Tibial nerve (tissue), 4 donors: ENCODE data around the gene KLF11.

Experiments used
- EP300 ChIP-seq, 2 donors: sonication (generic); formaldehyde crosslinking; IDR thresholded peaks; one replicate each; pipeline ENCODE4 v1.6.1; 2017; ENCODE audit warnings: antibody characterized with exemption in 2 of 2, mild to moderate bottlenecking in 1 of 2
- POLR2A ChIP-seq, 2 donors: fragments of 450-650 bp; IDR thresholded peaks; one replicate each; pipeline ENCODE4 v1.6.1; 2017; ENCODE audit warnings: antibody characterized with exemption in 2 of 2, mild to moderate bottlenecking in 2 of 2, moderate library complexity in 2 of 2
- TF ChIP-seq, protein P1 (sequence below), 5 experiments: fragments of 200-600 bp in 3 of 5; fragments of 450-650 bp in 2 of 5; sonication (generic) in 3 of 5; IDR thresholded peaks; one replicate each; pipeline ENCODE4 v1.5.1; 2016 to 2019; ENCODE audit warnings: antibody characterized with exemption in 5 of 5, mild to moderate bottlenecking in 3 of 5, moderate library complexity in 2 of 5

DNA sequence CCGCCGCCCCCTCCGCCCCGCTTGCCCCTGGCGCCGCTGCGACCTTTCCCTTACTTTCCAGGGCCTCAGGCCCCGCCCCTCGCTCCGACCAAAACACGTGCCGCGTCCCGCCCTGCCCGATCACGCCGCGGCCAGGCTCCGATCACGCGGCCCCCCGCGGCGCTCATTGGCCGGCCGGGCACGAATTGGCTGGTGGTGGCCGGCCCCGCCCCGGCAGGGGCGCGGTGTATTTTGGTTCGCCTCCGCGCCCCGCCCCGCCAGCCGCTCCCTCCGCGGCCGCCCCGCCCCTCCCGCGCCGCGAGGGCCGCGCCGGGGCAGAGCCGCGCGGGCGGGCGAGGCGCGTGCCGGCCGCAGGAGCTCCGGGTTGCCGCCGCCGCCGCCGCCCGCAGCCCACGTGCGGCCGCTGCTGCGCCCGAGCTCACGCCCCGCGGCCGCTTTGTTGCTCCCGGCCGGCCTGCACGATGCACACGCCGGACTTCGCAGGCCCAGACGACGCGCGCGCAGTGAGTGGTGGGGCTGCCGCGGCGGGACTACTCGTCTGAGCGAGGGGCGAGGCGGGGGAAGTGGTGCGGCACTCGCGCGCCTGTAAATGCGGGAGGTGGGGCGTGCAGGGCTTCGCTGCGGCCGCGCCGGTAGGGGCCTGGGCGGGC lies at the start of gene KLF11:
- TF ChIP-seq, protein P1, sequence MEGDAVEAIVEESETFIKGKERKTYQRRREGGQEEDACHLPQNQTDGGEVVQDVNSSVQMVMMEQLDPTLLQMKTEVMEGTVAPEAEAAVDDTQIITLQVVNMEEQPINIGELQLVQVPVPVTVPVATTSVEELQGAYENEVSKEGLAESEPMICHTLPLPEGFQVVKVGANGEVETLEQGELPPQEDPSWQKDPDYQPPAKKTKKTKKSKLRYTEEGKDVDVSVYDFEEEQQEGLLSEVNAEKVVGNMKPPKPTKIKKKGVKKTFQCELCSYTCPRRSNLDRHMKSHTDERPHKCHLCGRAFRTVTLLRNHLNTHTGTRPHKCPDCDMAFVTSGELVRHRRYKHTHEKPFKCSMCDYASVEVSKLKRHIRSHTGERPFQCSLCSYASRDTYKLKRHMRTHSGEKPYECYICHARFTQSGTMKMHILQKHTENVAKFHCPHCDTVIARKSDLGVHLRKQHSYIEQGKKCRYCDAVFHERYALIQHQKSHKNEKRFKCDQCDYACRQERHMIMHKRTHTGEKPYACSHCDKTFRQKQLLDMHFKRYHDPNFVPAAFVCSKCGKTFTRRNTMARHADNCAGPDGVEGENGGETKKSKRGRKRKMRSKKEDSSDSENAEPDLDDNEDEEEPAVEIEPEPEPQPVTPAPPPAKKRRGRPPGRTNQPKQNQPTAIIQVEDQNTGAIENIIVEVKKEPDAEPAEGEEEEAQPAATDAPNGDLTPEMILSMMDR (IDR thresholded peaks at IDR 0.05), result peak in 1 of 5 experiments; percentile 42
- TF ChIP-seq POLR2A (IDR thresholded peaks at IDR 0.05) (peak; percentile 9 to 80), EP300 (IDR thresholded peaks at IDR 0.05) (peak; percentile 21 to 77)
